ENCODE results near the gene C4A.
"Not testable (repeated sequence)": the region's sequence is repeated elsewhere in the genome, so short reads cannot be mapped to it uniquely, and the experiment has no call there.

DNA sequence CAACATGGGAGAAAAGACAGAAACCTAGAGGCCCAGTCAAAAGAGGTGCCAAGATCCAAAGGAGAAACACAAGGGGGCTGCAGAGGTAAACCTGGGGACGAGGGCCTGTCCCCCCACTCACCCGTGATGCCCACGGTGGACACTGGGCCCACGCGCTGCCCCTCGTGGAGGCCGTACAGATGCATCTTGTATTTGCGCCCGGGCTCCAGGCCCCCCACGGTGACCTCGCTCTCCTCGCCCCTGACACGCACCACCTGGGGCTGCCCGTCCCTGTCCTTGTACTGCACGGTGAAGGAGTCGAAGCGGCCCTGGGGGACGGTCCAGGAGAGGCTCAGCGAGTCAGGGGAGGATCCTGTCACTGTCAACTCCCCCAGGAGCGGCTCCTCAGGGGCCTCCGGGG lies 67.3 kb downstream of the C4A start:
- TF ChIP-seq POLR2A (IDR thresholded peaks at IDR 0.05), result not testable (repeated sequence)
- TF ChIP-seq, protein P1, sequence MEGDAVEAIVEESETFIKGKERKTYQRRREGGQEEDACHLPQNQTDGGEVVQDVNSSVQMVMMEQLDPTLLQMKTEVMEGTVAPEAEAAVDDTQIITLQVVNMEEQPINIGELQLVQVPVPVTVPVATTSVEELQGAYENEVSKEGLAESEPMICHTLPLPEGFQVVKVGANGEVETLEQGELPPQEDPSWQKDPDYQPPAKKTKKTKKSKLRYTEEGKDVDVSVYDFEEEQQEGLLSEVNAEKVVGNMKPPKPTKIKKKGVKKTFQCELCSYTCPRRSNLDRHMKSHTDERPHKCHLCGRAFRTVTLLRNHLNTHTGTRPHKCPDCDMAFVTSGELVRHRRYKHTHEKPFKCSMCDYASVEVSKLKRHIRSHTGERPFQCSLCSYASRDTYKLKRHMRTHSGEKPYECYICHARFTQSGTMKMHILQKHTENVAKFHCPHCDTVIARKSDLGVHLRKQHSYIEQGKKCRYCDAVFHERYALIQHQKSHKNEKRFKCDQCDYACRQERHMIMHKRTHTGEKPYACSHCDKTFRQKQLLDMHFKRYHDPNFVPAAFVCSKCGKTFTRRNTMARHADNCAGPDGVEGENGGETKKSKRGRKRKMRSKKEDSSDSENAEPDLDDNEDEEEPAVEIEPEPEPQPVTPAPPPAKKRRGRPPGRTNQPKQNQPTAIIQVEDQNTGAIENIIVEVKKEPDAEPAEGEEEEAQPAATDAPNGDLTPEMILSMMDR (IDR thresholded peaks at IDR 0.05), result not testable (repeated sequence)
